Rectal smooth muscle tissue (tissue), 1 donor: Measurements from ENCODE around the gene CCSER1.
"Not testable (repeated sequence)": the region's sequence is repeated elsewhere in the genome, so short reads cannot be mapped to it uniquely, and the experiment has no call there.

Experiments used
- H3K27ac ChIP-seq: one replicate; pipeline ENCODE4 v1.7.0; 2013; ENCODE audit warnings: low read depth, low read length, inconsistent platforms
- H3K27me3 ChIP-seq: one replicate; pipeline ENCODE4 v1.7.0; 2013; ENCODE audit warnings: low read length; ENCODE audit not compliant: control insufficient read depth, insufficient read depth
- H3K36me3 ChIP-seq: one replicate; pipeline ENCODE4 v1.7.0; 2013; ENCODE audit warnings: low read length; ENCODE audit not compliant: control insufficient read depth, insufficient read depth
- H3K4me1 ChIP-seq: one replicate; pipeline ENCODE4 v1.7.0; 2013; ENCODE audit warnings: low read length; ENCODE audit not compliant: control insufficient read depth, insufficient read depth
- H3K4me3 ChIP-seq: one replicate; pipeline ENCODE4 v1.7.0; 2013; ENCODE audit warnings: low read length
- H3K9ac ChIP-seq: one replicate; pipeline ENCODE4 v1.7.0; 2013; ENCODE audit warnings: low read length

CCSER1 gene

GRCh38 chr4:90280954-90281353 is 153.8 kb downstream of the CCSER1 start:
- H3K36me3 ChIP-seq = no peaks in the 10 kb centered on the region
- no peak overlapping the region for H3K27ac ChIP-seq
- no peak overlapping the region for H3K4me3 ChIP-seq
- no peaks in the 10 kb centered on the region for H3K4me1 ChIP-seq
- H3K27me3 ChIP-seq = no peaks in the 10 kb centered on the region
- H3K9ac ChIP-seq = no peak overlapping the region

- no peaks in the 10 kb centered on the region for H3K27me3 ChIP-seq
- H3K36me3 ChIP-seq = no peaks in the 10 kb centered on the region
- no peak overlapping the region for H3K9ac ChIP-seq
- no peak overlapping the region for H3K4me3 ChIP-seq
- no peak overlapping the region for H3K27ac ChIP-seq
- no peaks in the 10 kb centered on the region for H3K4me1 ChIP-seq
Observed at GRCh38 chr4:90281541-90282355, 154.6 kb downstream of the CCSER1 start.

GRCh38 chr4:90290345-90290744 is 163.2 kb downstream of the CCSER1 start:
- Histone ChIP-seq H3K27me3 (no peaks in the 10 kb centered on the region), H3K9ac (no peak overlapping the region), H3K4me3 (no peak overlapping the region), H3K36me3 (no peaks in the 10 kb centered on the region), H3K4me1 (no peaks in the 10 kb centered on the region), H3K27ac (no peak overlapping the region)

GRCh38 chr4:90292438-90292837 is 165.2 kb downstream of the CCSER1 start:
- H3K9ac ChIP-seq = no peak overlapping the region
- H3K4me3 ChIP-seq = no peak overlapping the region
- H3K27ac ChIP-seq = no peak overlapping the region
- H3K4me1 ChIP-seq = no peaks in the 10 kb centered on the region
- H3K27me3 ChIP-seq = no peaks in the 10 kb centered on the region
- no peaks in the 10 kb centered on the region for H3K36me3 ChIP-seq

- H3K27ac ChIP-seq = no peak overlapping the region
- no peaks in the 10 kb centered on the region for H3K36me3 ChIP-seq
- H3K27me3 ChIP-seq = no peaks in the 10 kb centered on the region
- H3K4me3 ChIP-seq = no peak overlapping the region
- H3K4me1 ChIP-seq = no peaks in the 10 kb centered on the region
- no peak overlapping the region for H3K9ac ChIP-seq
Observed at GRCh38 chr4:90293320-90293719, 166.1 kb downstream of the CCSER1 start.

- no peak overlapping the region for H3K27ac ChIP-seq
Observed at GRCh38 chr4:90299373-90299772, 172.2 kb downstream of the CCSER1 start.

GRCh38 chr4:90306810-90307209 is 179.6 kb downstream of the CCSER1 start:
- Histone ChIP-seq H3K27ac (no peak overlapping the region), H3K4me1 (no peaks in the 10 kb centered on the region), H3K36me3 (no peaks in the 10 kb centered on the region), H3K9ac (no peak overlapping the region), H3K27me3 (no peaks in the 10 kb centered on the region), H3K4me3 (no peak overlapping the region)

More at GRCh38 chr4:90299373-90299772, 172.2 kb downstream of the CCSER1 start:
- H3K4me3 ChIP-seq = no peak overlapping the region
- no peaks in the 10 kb centered on the region for H3K27me3 ChIP-seq
- no peaks in the 10 kb centered on the region for H3K4me1 ChIP-seq
- H3K9ac ChIP-seq = no peak overlapping the region
- no peaks in the 10 kb centered on the region for H3K36me3 ChIP-seq

DNA sequence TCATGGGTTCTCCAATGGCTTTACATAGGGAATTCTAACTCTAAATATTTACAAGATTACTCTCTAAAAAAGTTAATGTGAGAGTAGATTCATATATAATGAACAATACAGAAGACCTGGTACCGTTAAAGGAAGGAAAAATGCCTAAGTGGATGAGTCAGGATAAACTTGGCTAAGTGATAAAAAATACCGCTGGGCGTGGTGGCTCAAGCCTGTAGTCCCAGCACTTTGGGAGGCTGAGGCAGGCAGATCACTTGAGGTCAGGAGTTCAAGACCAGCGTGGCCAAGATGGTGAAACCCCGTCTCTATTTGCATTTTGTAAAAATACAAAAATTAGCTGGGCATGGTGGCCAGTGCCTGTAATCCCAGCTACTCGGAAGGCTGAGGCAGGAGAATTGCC is 189.9 kb downstream of the CCSER1 start:
- H3K4me1 ChIP-seq, H3K9ac ChIP-seq, H3K4me3 ChIP-seq, H3K36me3 ChIP-seq, H3K27me3 ChIP-seq, H3K27ac ChIP-seq: not testable (repeated sequence)

- H3K36me3 ChIP-seq = no peaks in the 10 kb centered on the region
- H3K4me3 ChIP-seq = no peak overlapping the region
- no peaks in the 10 kb centered on the region for H3K27me3 ChIP-seq
- no peak overlapping the region for H3K9ac ChIP-seq
- peaks cover 2% of the 10 kb centered on the region for H3K4me1 ChIP-seq
- H3K27ac ChIP-seq = no peak overlapping the region
Observed at GRCh38 chr4:90317785-90318184, 190.6 kb downstream of the CCSER1 start.

DNA sequence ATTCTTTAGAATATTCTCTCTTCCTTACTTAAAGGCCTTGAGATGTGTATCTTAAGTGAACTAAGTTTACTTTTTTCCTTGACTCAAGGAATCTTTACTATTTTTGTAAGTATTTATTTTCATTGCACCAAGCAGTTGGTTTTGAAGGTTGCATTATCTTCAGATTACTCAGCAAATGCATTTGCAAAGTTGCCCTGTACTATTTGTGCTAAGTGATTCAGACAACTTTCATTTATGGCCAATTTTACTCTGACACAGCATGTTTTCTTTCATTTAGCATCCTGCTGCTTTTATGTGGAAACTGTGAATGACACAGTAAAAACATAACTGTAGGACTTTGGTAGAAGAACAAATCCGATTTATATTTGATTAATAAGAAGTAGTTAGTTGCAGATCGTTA is 191.0 kb downstream of the CCSER1 start:
- Histone ChIP-seq H3K4me3 (no peak overlapping the region), H3K27ac (no peak overlapping the region), H3K9ac (no peak overlapping the region), H3K36me3 (no peaks in the 10 kb centered on the region), H3K4me1 (peaks cover 2% of the 10 kb centered on the region), H3K27me3 (no peaks in the 10 kb centered on the region)

GRCh38 chr4:90328558-90328957 is 201.4 kb downstream of the CCSER1 start:
- no peak overlapping the region for H3K4me3 ChIP-seq

DNA sequence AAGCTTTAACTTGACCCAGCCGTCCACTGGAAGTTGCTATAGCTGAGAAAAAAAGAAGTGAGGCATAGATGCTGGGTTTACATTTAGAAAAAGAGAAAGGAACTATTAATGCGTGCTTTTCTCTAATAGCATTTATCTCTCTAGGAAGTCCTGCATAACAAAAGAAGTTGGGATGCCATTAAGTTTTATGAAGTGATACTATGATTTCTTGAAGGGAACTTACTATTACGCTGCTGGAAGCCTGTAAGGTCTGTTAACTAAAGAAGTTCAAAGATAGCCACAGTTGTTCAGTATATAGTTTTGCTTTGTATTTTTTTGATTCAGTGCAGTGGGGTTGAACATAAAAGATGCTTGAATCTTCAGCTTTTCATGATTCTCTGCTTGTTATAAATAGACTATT is 203.4 kb downstream of the CCSER1 start:
- H3K27me3 ChIP-seq = no peaks in the 10 kb centered on the region
- H3K4me3 ChIP-seq = no peak overlapping the region
- no peaks in the 10 kb centered on the region for H3K36me3 ChIP-seq
- H3K4me1 ChIP-seq = no peaks in the 10 kb centered on the region
- no peak overlapping the region for H3K27ac ChIP-seq
- no peak overlapping the region for H3K9ac ChIP-seq

More at GRCh38 chr4:90328558-90328957, 201.4 kb downstream of the CCSER1 start:
- H3K36me3 ChIP-seq = no peaks in the 10 kb centered on the region
- no peaks in the 10 kb centered on the region for H3K4me1 ChIP-seq
- no peak overlapping the region for H3K9ac ChIP-seq
- H3K27ac ChIP-seq = no peak overlapping the region
- H3K27me3 ChIP-seq = no peaks in the 10 kb centered on the region

GRCh38 chr4:90345549-90346215 is 218.5 kb downstream of the CCSER1 start:
- no peak overlapping the region for H3K4me3 ChIP-seq
- H3K9ac ChIP-seq = no peak overlapping the region
- no peaks in the 10 kb centered on the region for H3K36me3 ChIP-seq
- no peaks in the 10 kb centered on the region for H3K4me1 ChIP-seq
- H3K27me3 ChIP-seq = no peaks in the 10 kb centered on the region
- no peak overlapping the region for H3K27ac ChIP-seq
